SK-N-SH (cell line): Measurements from ENCODE around the gene FAM149A. TPM values are rescaled to one million over a fixed set of nuclear protein-coding genes. Genes with fewer than 3 reads are reported as not detected.

Experiments
- CTCF ChIA-PET: fragments of 300-600, 350-600 bp; formaldehyde crosslinking; extraction: SDS; loops from one replicate; lab custom pipeline; 2021; lab: Yijun Ruan, JAX
- POLR2A ChIA-PET: fragments of 350-600 bp; sonication (Branson Sonifier 250); formaldehyde crosslinking; extraction: SDS; loops from one replicate; lab custom pipeline; 2020; ENCODE audit warnings: antibody characterized with exemption, inconsistent platforms; lab: Yijun Ruan, JAX
- DNase-seq: peaks from one replicate; pipeline ENCODE4 v3.0.0; 2012
- H2AFZ ChIP-seq: fragments of 200-600 bp; sonication (generic); 2 replicates; pipeline ENCODE4 v1.8.1; 2016; ENCODE audit warnings: antibody characterized with exemption, mild to moderate bottlenecking, low read depth
- H3F3A ChIP-seq: fragments of 200-600 bp; sonication (generic); replicated peaks from 2 replicates; pipeline ENCODE3; 2016; ENCODE audit warnings: antibody characterized with exemption, mild to moderate bottlenecking; ENCODE audit not compliant: insufficient read depth
- H3K27ac ChIP-seq, 2 experiments: fragments of 200-500 bp in 1 of 2; fragments of 200-600 bp in 1 of 2; sonication (Bioruptor generic) in 1 of 2; sonication (generic), shearing (Covaris generic) in 1 of 2; 2 replicates each; pipeline versions ENCODE4 v1.5.1 to v1.6.1; 2014 to 2016; ENCODE audit warnings: low read depth in 2 of 2, inconsistent platforms in 1 of 2, low read length in 1 of 2, mild to moderate bottlenecking in 1 of 2, mixed read lengths in 1 of 2
- H3K27me3 ChIP-seq: fragments of 200-600 bp; sonication (generic), shearing (Covaris generic); 2 replicates; pipeline ENCODE4 v1.6.1; 2016; ENCODE audit warnings: mixed run types; ENCODE audit not compliant: insufficient read depth
- H3K36me3 ChIP-seq, 2 experiments: fragments of 200-500 bp in 1 of 2; fragments of 200-600 bp in 1 of 2; sonication (Bioruptor generic) in 1 of 2; sonication (generic) in 1 of 2; replicated peaks in 1 of 2; 2 replicates each; pipeline versions ENCODE3 to v1.5.1; 2014 to 2016; ENCODE audit warnings: low read length in 1 of 2, mild to moderate bottlenecking in 1 of 2; ENCODE audit not compliant: insufficient read depth in 2 of 2, control insufficient read depth in 1 of 2
- H3K4me1 ChIP-seq, 2 experiments: fragments of 200-500 bp in 1 of 2; fragments of 200-600 bp in 1 of 2; sonication (Bioruptor generic) in 1 of 2; sonication (generic), shearing (Covaris generic) in 1 of 2; 2 replicates each; pipeline versions ENCODE4 v1.5.1 to v1.6.1; 2014 to 2016; ENCODE audit warnings: low read depth in 1 of 2, low read length in 1 of 2, mixed run types in 1 of 2; ENCODE audit not compliant: insufficient read depth in 2 of 2, control insufficient read depth in 1 of 2
- H3K4me2 ChIP-seq: fragments of 200-600 bp; sonication (generic), shearing (Covaris generic); 2 replicates; pipeline ENCODE4 v1.6.1; 2017; ENCODE audit warnings: mixed run types
- H3K4me3 ChIP-seq, 2 experiments: fragments of 200-500 bp in 1 of 2; fragments of 200-600 bp in 1 of 2; sonication (Bioruptor generic) in 1 of 2; sonication (generic), shearing (Covaris generic) in 1 of 2; 2 replicates each; pipeline versions ENCODE4 v1.5.1 to v1.8.1; 2014 to 2016; ENCODE audit warnings: low read depth in 2 of 2, inconsistent platforms in 1 of 2, low read length in 1 of 2, mild to moderate bottlenecking in 1 of 2, mixed read lengths in 1 of 2, moderate library complexity in 1 of 2
- H3K79me2 ChIP-seq: fragments of 200-600 bp; sonication (generic); 2 replicates; pipeline ENCODE4 v1.8.1; 2017; ENCODE audit warnings: mild to moderate bottlenecking; ENCODE audit not compliant: insufficient read depth
- H3K9ac ChIP-seq: fragments of 200-600 bp; sonication (generic); 2 replicates; pipeline ENCODE4 v1.6.1; 2017; ENCODE audit warnings: mixed run types
- H3K9me2 ChIP-seq: fragments of 200-600 bp; sonication (generic); 2 replicates; pipeline ENCODE4 v1.6.1; 2017; ENCODE audit warnings: mixed run types
- H3K9me3 ChIP-seq: fragments of 200-600 bp; sonication (generic); 2 replicates; pipeline ENCODE4 v1.6.1; 2017; ENCODE audit warnings: mixed run types, mild to moderate bottlenecking, moderate library complexity
- H4K20me1 ChIP-seq: fragments of 200-600 bp; sonication (generic); 2 replicates; pipeline ENCODE4 v1.6.1; 2017; ENCODE audit warnings: mild to moderate bottlenecking, mixed run types; ENCODE audit not compliant: insufficient read depth
- CHD2 ChIP-seq: fragments of 150-350 bp; IDR thresholded peaks from 2 replicates; pipeline ENCODE4 v1.6.1; 2018; ENCODE audit warnings: low read length; ENCODE audit not compliant: partially characterized antibody
- EZH2phosphoT487 ChIP-seq: fragments of 200-600 bp; sonication (generic); IDR thresholded peaks from 2 replicates; pipeline ENCODE4 v1.6.1; 2017; ENCODE audit warnings: low read depth, mixed run types, mild to moderate bottlenecking, antibody characterized with exemption, moderate library complexity, borderline replicate concordance
- MXI1 ChIP-seq: IDR thresholded peaks from 2 replicates; pipeline ENCODE4 v1.6.1; 2012; ENCODE audit warnings: mild to moderate bottlenecking, low read depth, low read length, improper control_type of control experiment
- RAD21 ChIP-seq: IDR thresholded peaks from 2 replicates; pipeline ENCODE4 v1.6.1; 2012; ENCODE audit warnings: mild to moderate bottlenecking, low read length
- SMC3 ChIP-seq: IDR thresholded peaks from 2 replicates; pipeline ENCODE4 v1.6.1; 2012; ENCODE audit warnings: low read depth, low read length, improper control_type of control experiment
- YY1 ChIP-seq: IDR thresholded peaks from 2 replicates; pipeline ENCODE4 v1.4.0; 2012; ENCODE audit warnings: low read depth, mild to moderate bottlenecking
- WGBS: methylation state at CpG from one replicate; pipeline ENCODE4 v1.1.6; 2017; ENCODE audit warnings: low lambda C conversion rate; 5-methylcytosine and 5-hydroxymethylcytosine counted together
- polyA plus RNA-seq, 3 experiments: library from polyadenylated mRNA; depleted of rRNA; stranded (reverse); fragments of >200 nt; gene quantifications; 2 replicates each; pipeline ENCODE4 v1.2.3, GENCODE V29; 2012
- TF ChIP-seq, protein P1 (sequence below): fragments of 200-600 bp; sonication (generic); IDR thresholded peaks from 2 replicates; pipeline ENCODE4 v1.6.1; 2017; ENCODE audit warnings: antibody characterized with exemption, mild to moderate bottlenecking, moderate library complexity

Gene FAM149A
- polyA plus RNA-seq, 1 of the 3 experiments (the other 2 are of a cell fraction), result 0.38 TPM

DNA sequence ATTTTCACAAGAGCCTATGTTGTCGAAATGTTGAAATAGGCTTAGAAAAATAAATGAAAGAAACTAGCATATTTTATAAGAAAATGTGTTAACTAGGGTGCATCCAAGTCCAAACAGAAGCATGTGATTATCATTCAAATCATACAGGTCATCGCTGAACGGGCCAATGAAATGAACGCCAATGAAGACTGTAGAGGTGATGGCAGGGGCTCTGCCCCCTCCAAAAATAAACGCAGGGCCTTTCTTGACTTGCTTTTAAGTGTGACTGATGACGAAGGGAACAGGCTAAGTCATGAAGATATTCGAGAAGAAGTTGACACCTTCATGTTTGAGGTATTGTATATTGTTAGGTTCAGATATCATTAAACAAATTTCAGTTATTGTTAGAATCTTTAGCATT, 96.5 kb downstream of the FAM149A start:
- Histone ChIP-seq H3K4me2 (no peak overlapping the region), H3F3A (peaks cover 28% of the 10 kb centered on the region), H3K27me3 (no peaks in the 10 kb centered on the region), H2AFZ (no peak overlapping the region), H3K9ac (no peak overlapping the region), H3K27ac (no peak overlapping the region), H3K9me3 (no peaks in the 10 kb centered on the region), H4K20me1 (no peaks in the 10 kb centered on the region), H3K79me2 (no peaks in the 10 kb centered on the region), H3K36me3 (peaks cover 7 to 27% of the 10 kb centered on the region in 2 experiments), H3K4me1 (peaks cover 0 to 4% of the 10 kb centered on the region in 2 experiments; a peak in 1 of 4 replicates), H3K9me2 (no peaks in the 10 kb centered on the region), H3K4me3 (no peak overlapping the region)
- DNase-seq, result no peak
- WGBS, result 93% methylated on average over 7 of the region's 7 CpGs
- ChIA-PET POLR2A (interaction anchor here (1.0 kb wide), 1 partner anchor 9 kb away, joined by 4 read pairs; the partner anchor contains the start of gene CYP4V2), CTCF (no interaction called here)
- TF ChIP-seq YY1, result no peak
- TF ChIP-seq CHD2, result no peak

DNA sequence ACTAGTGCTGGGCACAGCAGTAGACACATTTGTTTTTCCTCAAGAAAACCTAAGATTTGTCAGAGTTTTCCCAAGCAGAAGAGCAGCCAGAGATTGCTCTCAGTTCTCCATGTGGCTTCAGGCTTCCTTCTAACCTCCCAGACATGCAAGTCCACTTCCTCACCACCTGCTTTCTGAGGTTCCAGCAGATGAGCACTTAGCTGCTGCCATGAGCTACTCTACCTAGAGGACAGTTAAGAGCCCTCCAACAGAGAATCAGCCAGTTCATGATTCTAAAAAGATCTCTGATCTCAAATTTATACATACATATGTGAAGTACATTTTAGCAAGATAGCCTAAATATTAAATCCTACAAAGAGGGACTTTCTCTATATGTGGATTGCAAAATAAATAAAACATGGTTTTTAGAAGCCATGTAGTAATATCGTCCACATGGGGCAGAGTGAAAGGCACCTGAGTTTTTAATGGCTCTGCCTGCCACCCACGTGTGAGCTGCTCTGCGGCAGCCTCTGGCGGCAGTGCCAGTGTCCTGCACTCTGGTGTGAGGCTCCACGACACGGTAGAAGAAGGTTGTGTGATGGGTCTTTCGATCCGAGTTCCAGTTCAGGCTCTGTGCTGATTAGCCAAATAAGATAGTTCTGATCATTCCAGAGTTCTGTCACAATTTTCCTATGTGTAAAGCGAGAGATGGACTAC, 97.2 kb downstream of the FAM149A start:
- H4K20me1 ChIP-seq, result no peaks in the 10 kb centered on the region
- H3K27ac ChIP-seq, result no peak overlapping the region
- no peak overlapping the region for H3K9ac ChIP-seq
- H3K4me3 ChIP-seq, result no peak overlapping the region
- 69% methylated on average over 4 of the region's 9 CpGs for WGBS
- CTCF ChIA-PET, result interaction anchor here (1.3 kb wide), 1 partner anchor 10 kb away, joined by 7 read pairs; the partner anchor contains the start of gene CYP4V2
- H3K9me2 ChIP-seq, result no peaks in the 10 kb centered on the region
- peak; percentile 60 for DNase-seq
- H3K27me3 ChIP-seq, result no peaks in the 10 kb centered on the region
- H3K36me3 ChIP-seq, result peaks cover 5 to 23% of the 10 kb centered on the region in 2 experiments
- H3F3A ChIP-seq, result peaks cover 28% of the 10 kb centered on the region
- no peak overlapping the region for H2AFZ ChIP-seq
- H3K4me1 ChIP-seq, result peaks cover 0 to 4% of the 10 kb centered on the region in 2 experiments; a peak in 1 of 4 replicates
- H3K9me3 ChIP-seq, result no peaks in the 10 kb centered on the region
- no peaks in the 10 kb centered on the region for H3K79me2 ChIP-seq
- POLR2A ChIA-PET, result interaction anchor here (1.0 kb wide), 1 partner anchor 10 kb away, joined by 4 read pairs; the partner anchor contains the start of gene CYP4V2
- TF ChIP-seq RAD21, result peak; percentile 31; the same call in 1 of the 2 replicates
- TF ChIP-seq MXI1, result peak; percentile 51; the same call in 1 of the 2 replicates
- TF ChIP-seq EZH2phosphoT487, result no peak
- no peak for TF ChIP-seq SMC3
- TF ChIP-seq, protein P1, sequence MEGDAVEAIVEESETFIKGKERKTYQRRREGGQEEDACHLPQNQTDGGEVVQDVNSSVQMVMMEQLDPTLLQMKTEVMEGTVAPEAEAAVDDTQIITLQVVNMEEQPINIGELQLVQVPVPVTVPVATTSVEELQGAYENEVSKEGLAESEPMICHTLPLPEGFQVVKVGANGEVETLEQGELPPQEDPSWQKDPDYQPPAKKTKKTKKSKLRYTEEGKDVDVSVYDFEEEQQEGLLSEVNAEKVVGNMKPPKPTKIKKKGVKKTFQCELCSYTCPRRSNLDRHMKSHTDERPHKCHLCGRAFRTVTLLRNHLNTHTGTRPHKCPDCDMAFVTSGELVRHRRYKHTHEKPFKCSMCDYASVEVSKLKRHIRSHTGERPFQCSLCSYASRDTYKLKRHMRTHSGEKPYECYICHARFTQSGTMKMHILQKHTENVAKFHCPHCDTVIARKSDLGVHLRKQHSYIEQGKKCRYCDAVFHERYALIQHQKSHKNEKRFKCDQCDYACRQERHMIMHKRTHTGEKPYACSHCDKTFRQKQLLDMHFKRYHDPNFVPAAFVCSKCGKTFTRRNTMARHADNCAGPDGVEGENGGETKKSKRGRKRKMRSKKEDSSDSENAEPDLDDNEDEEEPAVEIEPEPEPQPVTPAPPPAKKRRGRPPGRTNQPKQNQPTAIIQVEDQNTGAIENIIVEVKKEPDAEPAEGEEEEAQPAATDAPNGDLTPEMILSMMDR, result peak; percentile 45
- TF ChIP-seq, all 33 proteins: peak for 3
- H3K4me2 ChIP-seq, result no peak overlapping the region
